Measurements from ENCODE around the gene CD38.
A peak's percentile ranks its signal among the peaks of the same experiment; 100 is the strongest.
"Not testable (repeated sequence)": the region's sequence is repeated elsewhere in the genome, so short reads cannot be mapped to it uniquely, and the experiment has no call there.

CD38 gene

DNA sequence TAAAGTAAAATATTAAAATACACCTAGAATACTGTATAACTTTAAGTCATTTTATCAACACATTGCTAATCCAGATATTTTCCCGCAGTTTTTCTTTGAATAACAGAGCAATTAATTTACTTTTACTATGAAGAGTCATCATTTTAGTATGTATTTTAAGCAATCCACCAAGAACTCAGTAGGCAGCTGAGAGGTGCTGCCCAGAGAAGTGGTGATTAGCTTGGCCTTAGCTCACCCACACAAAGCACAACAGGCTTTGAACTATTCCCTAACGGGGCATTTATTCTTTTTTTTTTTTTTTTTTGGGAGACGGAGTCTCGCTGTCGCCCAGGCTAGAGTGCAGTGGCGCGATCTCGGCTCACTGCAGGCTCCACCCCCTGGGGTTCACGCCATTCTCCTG is 74.4 kb downstream of the CD38 start:
- H3K79me2 ChIP-seq (ENCODE audit: control insufficient read depth, insufficient read depth, low read length, poor library complexity): no peaks in the 10 kb centered on the region
- H3K18ac ChIP-seq (ENCODE audit: low read length): no peak overlapping the region
- DNase-seq: peak in 1 of 2 donors; percentile 37
- WGBS (ENCODE audit: extremely low coverage, insufficient coverage, insufficient read length): no CpG with 5 or more reads among the region's 9 CpGs
- H3K36me3 ChIP-seq (ENCODE audit: control insufficient read depth in 1 of 2, insufficient read depth in 2 of 2, low read length in 2 of 2): no peaks in the 10 kb centered on the region
- H3K14ac ChIP-seq (ENCODE audit: low read length): no peak overlapping the region
- no peak overlapping the region for H3K4me2 ChIP-seq (ENCODE audit: low read length)
- no peak overlapping the region for H4K91ac ChIP-seq (ENCODE audit: low read depth, low read length)
- no peaks in the 10 kb centered on the region for H3K4me1 ChIP-seq (ENCODE audit: control insufficient read depth in 1 of 2, insufficient read depth in 2 of 2, low read length in 2 of 2)
- no peak overlapping the region for H4K8ac ChIP-seq (ENCODE audit: low read depth, low read length)
- no peak overlapping the region for H3K23ac ChIP-seq (ENCODE audit: low read length)
- no peak overlapping the region for H4K12ac ChIP-seq (ENCODE audit: low read depth, low read length)
- H3K4me3 ChIP-seq (ENCODE audit: low read depth, low read length): no peak overlapping the region
- H2AFZ ChIP-seq (ENCODE audit: insufficient read depth, low read length, poor library complexity): no peak overlapping the region
- no peaks in the 10 kb centered on the region for H3K9me3 ChIP-seq (ENCODE audit: insufficient read depth, low read depth, low read length)
- no peak overlapping the region for H3K4ac ChIP-seq (ENCODE audit: low read depth, low read length)
- no peak overlapping the region for H2BK120ac ChIP-seq (ENCODE audit: insufficient read depth, low read length, poor library complexity)
- H3K9ac ChIP-seq (ENCODE audit: low read length): no peak overlapping the region
- H2BK12ac ChIP-seq (ENCODE audit: low read length): no peak overlapping the region
- no peaks in the 10 kb centered on the region for H3K27me3 ChIP-seq (ENCODE audit: insufficient read depth, low read length)
- H3K27ac ChIP-seq (ENCODE audit: low read depth, low read length): no peak overlapping the region
- no peak overlapping the region for H2BK5ac ChIP-seq (ENCODE audit: low read depth, low read length, poor library complexity)
- no peak overlapping the region for H2AK5ac ChIP-seq (ENCODE audit: low read length)
- H3K79me1 ChIP-seq (ENCODE audit: low read length): no peaks in the 10 kb centered on the region

- Histone ChIP-seq H3K4me2 (ENCODE audit: low read length) (no peak overlapping the region), H3K36me3 (ENCODE audit: control insufficient read depth in 1 of 2, insufficient read depth in 2 of 2, low read length in 2 of 2) (no peaks in the 10 kb centered on the region), H4K12ac (ENCODE audit: low read depth, low read length) (no peak overlapping the region), H3K9ac (ENCODE audit: low read length) (no peak overlapping the region), H3K18ac (ENCODE audit: low read length) (no peak overlapping the region), H3K79me1 (ENCODE audit: low read length) (no peaks in the 10 kb centered on the region), H3K23ac (ENCODE audit: low read length) (no peak overlapping the region), H3K27ac (ENCODE audit: low read depth, low read length) (no peak overlapping the region), H2AFZ (ENCODE audit: insufficient read depth, low read length, poor library complexity) (no peak overlapping the region), H3K9me3 (ENCODE audit: insufficient read depth, low read depth, low read length) (no peaks in the 10 kb centered on the region), H3K79me2 (ENCODE audit: control insufficient read depth, insufficient read depth, low read length, poor library complexity) (no peaks in the 10 kb centered on the region), H4K91ac (ENCODE audit: low read depth, low read length) (no peak overlapping the region), H3K4me3 (ENCODE audit: low read depth, low read length) (no peak overlapping the region), H2BK12ac (ENCODE audit: low read length) (no peak overlapping the region), H2BK5ac (ENCODE audit: low read depth, low read length, poor library complexity) (no peak overlapping the region), H4K8ac (ENCODE audit: low read depth, low read length) (no peak overlapping the region), H3K4ac (ENCODE audit: low read depth, low read length) (no peak overlapping the region), H3K27me3 (ENCODE audit: insufficient read depth, low read length) (no peaks in the 10 kb centered on the region), H3K14ac (ENCODE audit: low read length) (no peak overlapping the region), H2AK5ac (ENCODE audit: low read length) (no peak overlapping the region), H3K4me1 (ENCODE audit: control insufficient read depth in 1 of 2, insufficient read depth in 2 of 2, low read length in 2 of 2) (no peaks in the 10 kb centered on the region), H2BK120ac (ENCODE audit: insufficient read depth, low read length, poor library complexity) (no peak overlapping the region)
- DNase-seq: no peak
- WGBS (ENCODE audit: extremely low coverage, insufficient coverage, insufficient read length): no CpG with 5 or more reads among the region's 5 CpGs
Measured at GRCh38 chr4:15853345-15853744, 75.2 kb downstream of the CD38 start.

DNA sequence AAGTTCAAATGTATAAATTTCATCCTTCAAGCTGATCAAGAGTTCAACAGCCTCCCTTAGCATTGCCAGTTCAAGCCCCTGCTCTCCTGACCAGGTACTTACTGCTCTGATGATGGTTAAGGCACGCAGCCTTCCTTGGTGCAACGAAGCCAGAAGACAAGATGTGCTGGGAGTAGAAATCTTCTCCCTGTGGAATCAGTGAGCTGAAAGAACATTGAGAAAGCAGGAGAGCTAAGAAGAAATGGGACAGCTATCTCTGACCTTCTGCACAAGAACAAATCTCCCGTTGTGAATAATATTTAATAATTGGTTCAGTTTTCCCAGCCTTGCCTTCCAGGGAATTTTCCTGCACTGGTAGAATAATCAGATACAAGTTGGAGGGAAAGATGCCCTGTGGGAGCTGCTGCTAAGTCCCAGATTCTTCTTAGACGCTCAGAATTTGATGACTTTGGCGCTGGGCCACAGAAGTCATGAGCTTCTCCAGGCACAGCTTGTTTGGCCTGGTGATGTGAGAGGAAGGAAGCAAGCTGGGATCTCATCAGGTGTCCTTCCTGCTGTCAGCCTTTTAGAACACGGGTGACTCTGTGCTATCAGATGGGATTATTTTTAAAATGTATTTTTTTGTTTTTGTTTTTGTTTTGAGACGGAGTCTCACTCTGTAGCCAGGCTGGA is 77.8 kb downstream of the CD38 start:
- H4K12ac ChIP-seq (ENCODE audit: low read depth, low read length): no peak overlapping the region
- H3K9ac ChIP-seq (ENCODE audit: low read length): no peak overlapping the region
- no peak overlapping the region for H3K18ac ChIP-seq (ENCODE audit: low read length)
- no peaks in the 10 kb centered on the region for H3K9me3 ChIP-seq (ENCODE audit: insufficient read depth, low read depth, low read length)
- no peak overlapping the region for H2BK12ac ChIP-seq (ENCODE audit: low read length)
- no peak overlapping the region for H3K27ac ChIP-seq (ENCODE audit: low read depth, low read length)
- H3K4me3 ChIP-seq (ENCODE audit: low read depth, low read length): no peak overlapping the region
- H3K27me3 ChIP-seq (ENCODE audit: insufficient read depth, low read length): no peaks in the 10 kb centered on the region
- no peak overlapping the region for H3K4me2 ChIP-seq (ENCODE audit: low read length)
- no peaks in the 10 kb centered on the region for H3K36me3 ChIP-seq (ENCODE audit: control insufficient read depth in 1 of 2, insufficient read depth in 2 of 2, low read length in 2 of 2)
- no peak overlapping the region for H3K4ac ChIP-seq (ENCODE audit: low read depth, low read length)
- no peaks in the 10 kb centered on the region for H3K79me1 ChIP-seq (ENCODE audit: low read length)
- no peak overlapping the region for H2BK120ac ChIP-seq (ENCODE audit: insufficient read depth, low read length, poor library complexity)
- no peak overlapping the region for H2BK5ac ChIP-seq (ENCODE audit: low read depth, low read length, poor library complexity)
- H4K91ac ChIP-seq (ENCODE audit: low read depth, low read length): no peak overlapping the region
- no peak overlapping the region for H3K14ac ChIP-seq (ENCODE audit: low read length)
- no CpG with 5 or more reads among the region's 7 CpGs for WGBS (ENCODE audit: extremely low coverage, insufficient coverage, insufficient read length)
- no peaks in the 10 kb centered on the region for H3K79me2 ChIP-seq (ENCODE audit: control insufficient read depth, insufficient read depth, low read length, poor library complexity)
- H3K4me1 ChIP-seq (ENCODE audit: control insufficient read depth in 1 of 2, insufficient read depth in 2 of 2, low read length in 2 of 2): no peaks in the 10 kb centered on the region
- no peak overlapping the region for H3K23ac ChIP-seq (ENCODE audit: low read length)
- no peak overlapping the region for H4K8ac ChIP-seq (ENCODE audit: low read depth, low read length)
- no peak overlapping the region for H2AK5ac ChIP-seq (ENCODE audit: low read length)
- no peak for DNase-seq
- H2AFZ ChIP-seq (ENCODE audit: insufficient read depth, low read length, poor library complexity): no peak overlapping the region

DNA sequence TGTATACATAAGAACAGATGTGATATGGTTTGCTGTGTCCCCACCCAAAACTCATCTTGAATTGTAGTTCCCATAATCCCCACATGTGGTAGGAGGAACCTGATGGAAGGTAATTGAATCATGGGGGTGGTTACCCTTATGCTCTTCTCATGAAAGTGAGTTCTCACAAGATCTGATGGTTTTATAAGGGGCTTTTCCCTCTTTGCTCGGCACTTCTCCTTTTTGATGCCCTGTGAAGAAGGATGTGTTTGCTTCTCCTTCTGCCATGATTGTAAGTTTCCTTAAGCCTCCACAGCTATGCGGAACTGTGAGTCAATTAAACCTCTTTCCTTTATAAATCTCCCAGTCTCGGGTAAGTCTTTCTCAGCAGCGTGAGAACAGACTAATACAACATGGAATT is 83.1 kb downstream of the CD38 start:
- H3K23ac ChIP-seq (ENCODE audit: low read length); H4K91ac ChIP-seq (ENCODE audit: low read depth, low read length); H2BK5ac ChIP-seq (ENCODE audit: low read depth, low read length, poor library complexity); H3K27me3 ChIP-seq (ENCODE audit: insufficient read depth, low read length); H3K9me3 ChIP-seq (ENCODE audit: insufficient read depth, low read depth, low read length); H4K12ac ChIP-seq (ENCODE audit: low read depth, low read length); H3K9ac ChIP-seq (ENCODE audit: low read length); H3K79me2 ChIP-seq (ENCODE audit: control insufficient read depth, insufficient read depth, low read length, poor library complexity); H3K14ac ChIP-seq (ENCODE audit: low read length); H3K4me1 ChIP-seq (ENCODE audit: control insufficient read depth in 1 of 2, insufficient read depth in 2 of 2, low read length in 2 of 2); H3K4me3 ChIP-seq (ENCODE audit: low read depth, low read length); H3K4ac ChIP-seq (ENCODE audit: low read depth, low read length); H3K18ac ChIP-seq (ENCODE audit: low read length); H2AK5ac ChIP-seq (ENCODE audit: low read length); H2AFZ ChIP-seq (ENCODE audit: insufficient read depth, low read length, poor library complexity); H3K27ac ChIP-seq (ENCODE audit: low read depth, low read length); H3K36me3 ChIP-seq (ENCODE audit: control insufficient read depth in 1 of 2, insufficient read depth in 2 of 2, low read length in 2 of 2); H2BK12ac ChIP-seq (ENCODE audit: low read length); H3K79me1 ChIP-seq (ENCODE audit: low read length); H3K4me2 ChIP-seq (ENCODE audit: low read length); H4K8ac ChIP-seq (ENCODE audit: low read depth, low read length); H2BK120ac ChIP-seq (ENCODE audit: insufficient read depth, low read length, poor library complexity): not testable (repeated sequence)
- peak in 1 of 2 donors; percentile 13 for DNase-seq
- WGBS (ENCODE audit: extremely low coverage, insufficient coverage, insufficient read length): no CpG with 5 or more reads among the region's 4 CpGs

All from trophoblast cell (in vitro differentiated cells and primary cell).